ENCODE results near the gene IPO11. TPM values are rescaled to one million over a fixed set of nuclear protein-coding genes. Genes with fewer than 3 reads are reported as not detected.

Gene IPO11
- total RNA-seq, 2 donors from 2014 or later = 30.2 to 62.2 TPM

- no peak overlapping the region for H3K27ac Mint-ChIP-seq
- H3K4me3 Mint-ChIP-seq = no peak overlapping the region
- peaks cover 43% of the 10 kb centered on the region for H3K36me3 Mint-ChIP-seq (ENCODE audit: low read depth)
- H3K27me3 Mint-ChIP-seq = no peaks in the 10 kb centered on the region
- H3K4me1 Mint-ChIP-seq = no peaks in the 10 kb centered on the region
- ATAC-seq (replicated peaks) = no peak
- H3K9me3 Mint-ChIP-seq = no peaks in the 10 kb centered on the region
These were observed 214.6 kb downstream of the IPO11 start for GRCh38 chr5:62627121-62627520.

GRCh38 chr5:62627901-62628300, 215.3 kb downstream of the IPO11 start:
- no peak for ATAC-seq (replicated peaks)
- Mint-ChIP-seq H3K27me3 (no peaks in the 10 kb centered on the region), H3K27ac (no peak overlapping the region), H3K4me3 (no peak overlapping the region), H3K36me3 (ENCODE audit: low read depth) (peaks cover 43% of the 10 kb centered on the region), H3K9me3 (no peaks in the 10 kb centered on the region), H3K4me1 (no peaks in the 10 kb centered on the region)

- ATAC-seq (replicated peaks) = no peak
- Mint-ChIP-seq H3K9me3 (no peaks in the 10 kb centered on the region), H3K36me3 (ENCODE audit: low read depth) (peaks cover 35% of the 10 kb centered on the region), H3K4me3 (no peak overlapping the region), H3K27ac (peak overlapping the region; percentile 15), H3K27me3 (no peaks in the 10 kb centered on the region), H3K4me1 (no peaks in the 10 kb centered on the region)
These were observed 219.5 kb downstream of the IPO11 start for GRCh38 chr5:62631909-62632580.

DNA sequence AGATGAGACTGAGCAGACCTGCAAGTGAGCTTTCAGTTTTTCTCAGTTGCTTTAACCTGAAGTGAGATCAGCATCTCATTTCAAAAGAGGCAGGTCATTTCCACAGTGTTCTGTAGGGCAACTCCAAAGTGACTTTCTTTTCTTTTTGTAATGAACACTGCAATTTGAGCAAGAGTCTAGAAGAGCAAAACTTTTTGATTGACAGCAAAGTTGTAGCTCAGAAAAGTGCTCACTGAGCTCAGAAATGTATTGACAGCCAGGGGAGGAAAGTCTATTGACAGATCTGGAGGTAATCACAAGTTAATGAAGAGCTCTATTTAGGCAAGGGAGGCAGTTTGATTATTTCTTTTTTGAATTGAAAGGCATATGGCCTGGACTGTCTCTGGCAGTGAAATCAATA, 220.7 kb downstream of the IPO11 start:
- ATAC-seq (replicated peaks) = no peak

DNA sequence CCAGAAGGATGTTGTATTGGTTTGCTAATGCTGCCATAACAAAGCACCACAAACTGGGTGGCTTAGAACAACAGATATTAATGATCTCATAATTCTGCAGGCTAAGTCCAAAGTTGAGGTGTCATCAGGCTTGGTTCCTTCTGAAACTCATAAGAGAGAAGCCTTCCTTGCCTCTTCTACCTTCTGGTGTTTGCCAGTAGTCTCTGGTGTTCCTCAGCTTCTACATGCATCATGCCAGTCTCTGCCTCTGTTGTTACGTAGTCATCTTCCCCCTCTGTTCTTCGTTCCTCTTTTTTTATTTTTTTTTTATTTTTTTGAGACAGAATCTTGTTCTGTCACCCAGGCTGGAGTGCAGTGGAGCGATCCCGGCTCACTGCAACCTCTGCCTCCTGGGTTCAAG, 227.9 kb downstream of the IPO11 start:
- peaks cover 3% of the 10 kb centered on the region for H3K36me3 Mint-ChIP-seq (ENCODE audit: low read depth)
- no peaks in the 10 kb centered on the region for H3K27me3 Mint-ChIP-seq
- ATAC-seq (replicated peaks) = no peak
- H3K4me3 Mint-ChIP-seq = no peak overlapping the region
- H3K9me3 Mint-ChIP-seq = no peaks in the 10 kb centered on the region
- H3K4me1 Mint-ChIP-seq = no peaks in the 10 kb centered on the region
- H3K27ac Mint-ChIP-seq = no peak overlapping the region

More for the DNA sequence above, 220.7 kb downstream of the IPO11 start:
- H3K27ac Mint-ChIP-seq = no peak overlapping the region
- no peaks in the 10 kb centered on the region for H3K27me3 Mint-ChIP-seq
- no peaks in the 10 kb centered on the region for H3K4me1 Mint-ChIP-seq
- H3K4me3 Mint-ChIP-seq = no peak overlapping the region
- H3K36me3 Mint-ChIP-seq (ENCODE audit: low read depth) = peaks cover 25% of the 10 kb centered on the region
- no peaks in the 10 kb centered on the region for H3K9me3 Mint-ChIP-seq

GRCh38 chr5:62642468-62642867, 229.9 kb downstream of the IPO11 start:
- Mint-ChIP-seq H3K9me3 (no peaks in the 10 kb centered on the region), H3K4me1 (no peaks in the 10 kb centered on the region), H3K27me3 (no peaks in the 10 kb centered on the region), H3K36me3 (ENCODE audit: low read depth) (no peaks in the 10 kb centered on the region), H3K27ac (no peak overlapping the region), H3K4me3 (no peak overlapping the region)
- ATAC-seq (replicated peaks) = no peak

- no peaks in the 10 kb centered on the region for H3K36me3 Mint-ChIP-seq (ENCODE audit: low read depth)
- H3K9me3 Mint-ChIP-seq = no peaks in the 10 kb centered on the region
- no peak for ATAC-seq (replicated peaks)
- H3K4me1 Mint-ChIP-seq = no peaks in the 10 kb centered on the region
- no peak overlapping the region for H3K4me3 Mint-ChIP-seq
- no peaks in the 10 kb centered on the region for H3K27me3 Mint-ChIP-seq
- H3K27ac Mint-ChIP-seq = no peak overlapping the region
These were observed 231.2 kb downstream of the IPO11 start for GRCh38 chr5:62643556-62644451.

- Mint-ChIP-seq H3K4me3 (no peak overlapping the region), H3K9me3 (no peaks in the 10 kb centered on the region), H3K27ac (no peak overlapping the region), H3K27me3 (no peaks in the 10 kb centered on the region), H3K36me3 (ENCODE audit: low read depth) (no peaks in the 10 kb centered on the region), H3K4me1 (no peaks in the 10 kb centered on the region)
- ATAC-seq (replicated peaks) = no peak
These were observed 232.7 kb downstream of the IPO11 start for GRCh38 chr5:62645223-62645622.

DNA sequence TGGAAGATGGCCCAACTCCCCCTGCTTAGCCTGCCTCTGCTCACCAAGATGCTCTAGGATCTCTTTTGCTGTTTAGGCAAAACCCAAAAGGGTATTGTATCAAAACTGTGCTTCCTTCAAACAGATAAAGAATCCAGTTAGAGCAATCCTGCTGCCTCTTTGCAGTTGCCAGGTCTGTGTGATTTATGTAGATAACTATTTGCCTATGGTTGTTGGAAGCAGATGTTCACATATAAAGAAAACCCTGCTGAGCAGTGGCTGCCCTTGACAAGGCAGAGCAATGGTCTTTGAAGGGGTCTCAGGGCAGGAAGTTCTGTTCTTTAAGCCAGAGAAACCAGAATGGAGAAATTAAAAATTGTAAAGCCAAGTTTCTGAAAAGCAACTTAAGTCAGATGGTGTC, 234.7 kb downstream of the IPO11 start:
- no peak for ATAC-seq (replicated peaks)
- Mint-ChIP-seq H3K36me3 (ENCODE audit: low read depth) (no peaks in the 10 kb centered on the region), H3K9me3 (no peaks in the 10 kb centered on the region), H3K4me1 (no peaks in the 10 kb centered on the region), H3K27ac (no peak overlapping the region), H3K4me3 (no peak overlapping the region), H3K27me3 (no peaks in the 10 kb centered on the region)

- no peaks in the 10 kb centered on the region for H3K36me3 Mint-ChIP-seq (ENCODE audit: low read depth)
- ATAC-seq (replicated peaks) = no peak
These were observed 236.5 kb downstream of the IPO11 start for GRCh38 chr5:62649025-62649424.

GRCh38 chr5:62649476-62650113, 237.0 kb downstream of the IPO11 start:
- H3K27ac Mint-ChIP-seq = peak overlapping the region; percentile 60
- ATAC-seq (replicated peaks) = peak; percentile 61
- peaks cover 3% of the 10 kb centered on the region for H3K27me3 Mint-ChIP-seq
- no peaks in the 10 kb centered on the region for H3K36me3 Mint-ChIP-seq (ENCODE audit: low read depth)
- no peaks in the 10 kb centered on the region for H3K4me1 Mint-ChIP-seq
- no peaks in the 10 kb centered on the region for H3K9me3 Mint-ChIP-seq
- no peak overlapping the region for H3K4me3 Mint-ChIP-seq

More at GRCh38 chr5:62649025-62649424, 236.5 kb downstream of the IPO11 start:
- Mint-ChIP-seq H3K27ac (no peak overlapping the region), H3K4me3 (no peak overlapping the region), H3K4me1 (no peaks in the 10 kb centered on the region), H3K9me3 (no peaks in the 10 kb centered on the region), H3K27me3 (peaks cover 3% of the 10 kb centered on the region)

DNA sequence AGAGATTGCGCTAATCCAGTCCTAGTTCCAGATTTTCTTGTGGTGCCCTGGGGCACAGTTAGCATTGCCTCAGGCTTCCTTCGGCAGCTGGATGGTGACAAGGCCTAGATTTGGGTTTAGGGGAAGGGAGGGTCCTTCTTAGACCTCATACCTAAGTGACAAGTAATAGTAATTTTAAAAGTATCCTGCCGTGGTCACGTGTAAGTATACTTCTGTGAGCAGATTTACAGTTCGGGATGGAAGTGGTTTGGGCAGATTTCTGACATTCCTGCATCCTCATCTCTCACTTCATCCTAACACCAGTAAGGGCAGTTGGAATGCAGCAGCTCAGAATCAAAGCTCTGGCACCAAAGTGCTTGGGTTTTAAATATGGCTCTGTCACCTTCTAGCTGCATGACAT, 237.6 kb downstream of the IPO11 start:
- Mint-ChIP-seq H3K4me1 (no peaks in the 10 kb centered on the region), H3K27me3 (peaks cover 3% of the 10 kb centered on the region), H3K27ac (no peak overlapping the region), H3K9me3 (no peaks in the 10 kb centered on the region), H3K36me3 (ENCODE audit: low read depth) (no peaks in the 10 kb centered on the region), H3K4me3 (no peak overlapping the region)
- no peak for ATAC-seq (replicated peaks)

DNA sequence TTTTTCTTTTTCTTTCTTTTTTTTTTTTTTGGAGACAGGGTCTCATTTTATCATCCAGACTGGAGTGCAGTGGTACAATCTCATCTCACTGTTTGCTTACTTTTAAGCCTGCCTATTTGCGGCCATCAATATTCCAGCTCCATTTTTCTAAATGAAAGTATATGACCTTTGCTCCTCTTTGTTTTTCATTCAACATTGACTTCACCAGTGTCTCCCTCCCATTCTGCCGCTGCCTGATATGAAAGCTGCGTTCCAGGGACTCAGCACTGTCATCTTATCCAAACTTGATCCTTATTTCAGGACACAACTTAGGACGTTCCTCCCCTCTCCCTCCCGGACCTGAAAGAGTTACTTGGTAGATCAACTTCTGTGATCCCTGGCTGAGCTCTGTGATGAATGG, 239.7 kb downstream of the IPO11 start:
- H3K27me3 Mint-ChIP-seq = peaks cover 3% of the 10 kb centered on the region

DNA sequence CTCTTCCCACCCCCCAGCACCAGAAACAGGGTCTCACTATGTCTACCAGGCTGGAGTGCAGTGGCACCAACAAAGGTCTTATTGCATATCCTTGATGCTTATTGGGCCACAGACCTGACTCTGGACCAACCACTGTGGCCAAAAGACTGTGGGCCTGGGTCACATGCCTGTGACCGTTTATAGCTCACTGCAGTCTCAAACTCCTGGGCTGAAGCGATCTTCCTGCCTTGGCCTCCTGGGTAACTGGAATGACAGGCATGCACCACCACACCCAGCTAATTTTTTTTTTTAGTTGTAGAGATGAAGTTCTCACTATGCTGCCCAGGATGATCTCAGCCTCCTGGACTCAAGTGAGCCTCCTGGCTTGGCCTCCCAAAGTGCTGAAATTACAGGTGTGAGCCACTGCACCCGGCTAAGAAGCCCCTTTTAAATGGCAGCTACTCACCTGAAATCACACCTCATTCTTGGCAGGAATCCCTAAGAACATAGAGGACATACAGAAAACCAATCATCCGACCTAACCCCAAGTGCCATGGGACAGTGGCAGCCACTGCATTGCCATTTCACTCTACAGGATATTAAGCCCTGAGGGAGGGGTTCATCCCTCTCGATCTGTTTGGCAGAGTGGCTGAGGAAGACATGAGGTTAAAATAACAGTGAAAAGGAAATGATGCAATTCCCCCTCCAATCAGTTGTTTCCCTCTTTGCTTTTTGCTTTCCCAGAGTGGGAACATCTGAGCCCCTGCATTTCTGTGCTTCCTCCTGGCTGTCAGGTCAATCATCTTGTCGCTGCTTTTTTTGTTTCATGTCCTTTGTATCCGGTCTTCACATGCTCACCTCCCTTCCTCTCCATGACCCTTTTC, 240.7 kb downstream of the IPO11 start:
- Mint-ChIP-seq H3K27me3 (peaks cover 3% of the 10 kb centered on the region), H3K27ac (no peak overlapping the region), H3K36me3 (ENCODE audit: low read depth) (no peaks in the 10 kb centered on the region), H3K9me3 (peaks cover under 1% of the 10 kb centered on the region), H3K4me1 (no peaks in the 10 kb centered on the region), H3K4me3 (no peak overlapping the region)
- ATAC-seq (replicated peaks) = no peak

More for the DNA sequence above, 239.7 kb downstream of the IPO11 start:
- Mint-ChIP-seq H3K27ac (no peak overlapping the region), H3K9me3 (no peaks in the 10 kb centered on the region), H3K4me1 (no peaks in the 10 kb centered on the region), H3K4me3 (no peak overlapping the region), H3K36me3 (ENCODE audit: low read depth) (no peaks in the 10 kb centered on the region)
- ATAC-seq (replicated peaks) = no peak

Data from activated T-helper 17 cell treated with anti-CD3 and anti-CD28 coated beads, Interleukin-2, amount 50 U/mL, for 72 hours (primary cell).